K562 (cell line): ENCODE results near the gene LGR6. TPM values are rescaled to one million over a fixed set of nuclear protein-coding genes. Genes with fewer than 3 reads are reported as not detected.

ENCODE experiments used
- ATAC-seq: fragments of 200-7000 bp; cut with Tn5 transposase; 3 replicates; pipeline ENCODE4 v1.9.1; 2020; ENCODE audit warnings: moderate library complexity
- BruUV-seq: library from RNA; stranded (reverse); fragments of 400-500 nt; replicated peaks from 2 replicates; lab custom pipeline; 2021; lab: Mats Ljungman, UMichigan
- CTCF ChIA-PET: fragments of 300-600 bp; formaldehyde crosslinking; extraction: SDS; loops from one replicate; lab custom pipeline; 2021; ENCODE audit warnings: low intra/inter-chr PET ratio; lab: Yijun Ruan, JAX
- POLR2A ChIA-PET: fragments of 300-600, 350-650 bp; sonication (Branson Sonifier 250); formaldehyde crosslinking; extraction: SDS; loops from one replicate; lab custom pipeline; 2021; ENCODE audit warnings: antibody characterized with exemption, inconsistent platforms; lab: Yijun Ruan, JAX
- DNase-seq, 4 experiments: peaks; one replicate each; pipeline versions ENCODE4 v3.0.0 to v3.0.0-alpha.2; 2011 to 2018; ENCODE audit warnings: low spot score in 3 of 4, mixed read lengths in 3 of 4; ENCODE audit errors: extremely low read depth in 1 of 4
- FAIRE-seq: peaks from 2 replicates; lab custom pipeline; 2011; peaks lifted over from hg19 to GRCh38; lab: Jason Lieb, UNC
- H2AFZ ChIP-seq: 2 replicates; pipeline ENCODE4 v1.6.0; 2011; ENCODE audit warnings: low read depth, low read length, control low read depth, inconsistent platforms
- H3K27ac ChIP-seq: fragments of 200-600 bp; 3 replicates; pipeline ENCODE4 v1.8.0; 2011; ENCODE audit warnings: low read depth, mild to moderate bottlenecking, control low read depth, inconsistent platforms, low read length, moderate library complexity, mixed read lengths; ENCODE audit errors: extremely low read depth
- H3K27me3 ChIP-seq, 2 experiments: fragments of 300-600 bp in 1 of 2; 2 replicates in 1 of 2; 3 replicates in 1 of 2; pipeline versions ENCODE4 v1.6.0 to v1.8.0; 2011; ENCODE audit warnings: inconsistent platforms in 2 of 2, low read length in 2 of 2, mild to moderate bottlenecking in 1 of 2, mixed read lengths in 1 of 2, moderate library complexity in 1 of 2; ENCODE audit not compliant: control insufficient read depth in 2 of 2, insufficient read depth in 2 of 2
- H3K36me3 ChIP-seq: fragments of 300-600 bp; 3 replicates; pipeline ENCODE4 v1.8.0; 2011; ENCODE audit warnings: mild to moderate bottlenecking, low read length, inconsistent platforms; ENCODE audit not compliant: control insufficient read depth, insufficient read depth
- H3K4me1 ChIP-seq, 2 experiments: fragments of 200-600 bp in 1 of 2; replicated peaks in 1 of 2; 2 replicates in 1 of 2; 3 replicates in 1 of 2; pipeline versions ENCODE4 v1.5.1 to v1.8.0; 2011; ENCODE audit warnings: inconsistent platforms in 2 of 2, low read length in 2 of 2, mild to moderate bottlenecking in 1 of 2, mixed read lengths in 1 of 2, moderate library complexity in 1 of 2; ENCODE audit not compliant: control insufficient read depth in 2 of 2, insufficient read depth in 2 of 2
- H3K4me2 ChIP-seq: 2 replicates; pipeline ENCODE4 v1.6.1; 2011; ENCODE audit warnings: low read length, control low read depth, inconsistent platforms, mixed read lengths; ENCODE audit not compliant: insufficient read depth
- H3K4me3 ChIP-seq: fragments of 200-600 bp; sonication (generic), shearing (Covaris generic); 2 replicates; pipeline ENCODE4 v1.5.1; 2016; ENCODE audit warnings: control low read depth, inconsistent platforms
- H3K79me2 ChIP-seq: fragments of 200-600 bp; 3 replicates; pipeline ENCODE4 v1.8.0; 2011; ENCODE audit warnings: low read length, inconsistent platforms; ENCODE audit not compliant: control insufficient read depth, insufficient read depth
- H3K9ac ChIP-seq, 2 experiments: 2 replicates each; pipeline versions ENCODE4 v1.6.0 to v1.6.1; 2011; ENCODE audit warnings: low read depth in 2 of 2, low read length in 2 of 2, control low read depth in 1 of 2, inconsistent platforms in 1 of 2, mild to moderate bottlenecking in 1 of 2, mixed read lengths in 1 of 2; ENCODE audit not compliant: insufficient read depth in 1 of 2
- H3K9me1 ChIP-seq: one replicate; pipeline ENCODE4 v1.6.0; 2011; ENCODE audit warnings: inconsistent platforms, mild to moderate bottlenecking, low read length, moderate library complexity; ENCODE audit not compliant: control insufficient read depth, insufficient read depth
- H3K9me3 ChIP-seq: replicated peaks from 2 replicates; pipeline ENCODE4 v1.5.1; 2011; ENCODE audit warnings: low read depth, low read length, inconsistent platforms; ENCODE audit not compliant: control insufficient read depth, insufficient read depth
- H4K20me1 ChIP-seq: replicated peaks from 2 replicates; pipeline ENCODE4 v1.6.1; 2011; ENCODE audit warnings: low read length, inconsistent platforms, mixed read lengths; ENCODE audit not compliant: control insufficient read depth, insufficient read depth
- ARID1B ChIP-seq: fragments of 450-650 bp; IDR thresholded peaks from 2 replicates; pipeline ENCODE4 v1.6.1; 2016; ENCODE audit warnings: antibody characterized with exemption, mild to moderate bottlenecking, inconsistent platforms
- C11orf30 ChIP-seq: fragments of 450-650 bp; IDR thresholded peaks from 2 replicates; pipeline ENCODE4 v1.6.1; 2016; ENCODE audit warnings: low read depth, mild to moderate bottlenecking
- CAMTA2 ChIP-seq: fragments of 250-450 bp; sonication (Bioruptor Pico); conservative IDR thresholded peaks from 2 replicates; pipeline ENCODE4 v1.5.1; 2022
- CEBPB ChIP-seq: fragments of 450-650 bp; IDR thresholded peaks from 2 replicates; pipeline ENCODE4 v1.6.1; 2016; ENCODE audit warnings: missing genetic modification characterization, missing compliant biosample characterization
- FIP1L1 ChIP-seq: fragments of 200-400 bp; formaldehyde crosslinking; IDR thresholded peaks from 2 replicates; pipeline ENCODE4 v1.6.1; 2018; ENCODE audit warnings: mild to moderate bottlenecking, low read depth, low read length; ENCODE audit not compliant: poor library complexity, severe bottlenecking
- HDAC6 ChIP-seq: IDR thresholded peaks from 2 replicates; pipeline ENCODE4 v1.6.1; 2012; ENCODE audit warnings: low read depth, mild to moderate bottlenecking, control low read depth, inconsistent platforms, low read length, moderate library complexity
- HOXB6 ChIP-seq: fragments of 250-450 bp; sonication (Bioruptor Pico); IDR thresholded peaks from 2 replicates; pipeline ENCODE4 v1.5.1; 2022; ENCODE audit warnings: mild to moderate bottlenecking, borderline replicate concordance
- HSF4 ChIP-seq: fragments of 250-450 bp; sonication (Bioruptor Pico); IDR thresholded peaks from 2 replicates; pipeline ENCODE4 v2.1.2; 2022; ENCODE audit warnings: mild to moderate bottlenecking, moderate library complexity, borderline replicate concordance
- IFI16 ChIP-seq: fragments of 250-450 bp; sonication (Bioruptor Pico); IDR thresholded peaks from 2 replicates; pipeline ENCODE4 v2.1.2; 2022; ENCODE audit warnings: mild to moderate bottlenecking, inconsistent platforms
- KDM1A ChIP-seq, 2 experiments: fragments of 450-650 bp; IDR thresholded peaks; 2 replicates each; pipeline ENCODE4 v1.6.1; 2016; ENCODE audit warnings: mild to moderate bottlenecking in 2 of 2
- SIN3B ChIP-seq: fragments of 450-650 bp; IDR thresholded peaks from 2 replicates; pipeline ENCODE4 v1.6.1; 2017; ENCODE audit warnings: low read depth, mild to moderate bottlenecking, moderate library complexity
- SMC3 ChIP-seq: conservative IDR thresholded peaks from 2 replicates; pipeline ENCODE4 v1.6.1; 2011; ENCODE audit warnings: low read depth, low read length, improper control_type of control experiment; ENCODE audit not compliant: insufficient read depth
- TSC22D4 ChIP-seq: fragments of 450-650 bp; IDR thresholded peaks from 2 replicates; pipeline ENCODE4 v1.6.1; 2016; ENCODE audit warnings: missing genetic modification characterization, missing biosample characterization, control low read depth
- XRCC3 ChIP-seq: fragments of 450-650 bp; IDR thresholded peaks from 2 replicates; pipeline ENCODE4 v1.6.1; 2017; ENCODE audit warnings: mild to moderate bottlenecking, moderate library complexity
- ZBTB2 ChIP-seq: fragments of 450-650 bp; IDR thresholded peaks from 2 replicates; pipeline ENCODE4 v1.6.1; 2016; ENCODE audit warnings: antibody characterized with exemption
- ZC3H4 ChIP-seq: sonication (generic); formaldehyde crosslinking; IDR thresholded peaks from 2 replicates; pipeline ENCODE4 v1.9.0; 2021; ENCODE audit warnings: missing genetic modification reagents, borderline replicate concordance
- ZNF133 ChIP-seq: fragments of 250-450 bp; sonication (Bioruptor Pico); IDR thresholded peaks from 2 replicates; pipeline ENCODE4 v1.4.0; 2020; ENCODE audit warnings: mild to moderate bottlenecking
- WGBS: fragments of 100-300 bp; shearing (Covaris generic); methylation state at CpG from one replicate; pipeline ENCODE4 v1.1.6; 2016; ENCODE audit warnings: low coverage, mixed read lengths; ENCODE audit not compliant: insufficient coverage; ENCODE audit errors: missing lambda C conversion rate; 5-methylcytosine and 5-hydroxymethylcytosine counted together
- in situ Hi-C: fragments of 300-500 bp; cut with MboI; formaldehyde crosslinking; loops from 4 replicates; pipeline ENCODE4 v1.15.0; 2018; ENCODE audit warnings: inconsistent platforms, mixed read lengths
- intact Hi-C: fragments of 100-400 bp; cut with micrococcal nuclease; formaldehyde crosslinking; loops from 2 replicates; pipeline ENCODE4 v1.14.2; 2022
- polyA plus RNA-seq, 8 experiments: library from polyadenylated mRNA; depleted of rRNA in 4 of 8; stranded (reverse) in 5 of 8; unstranded in 3 of 8; fragments of >200 nt; fragmentation: Nextera tagmentation in 2 of 8; fragmentation: Illumina TruSeq in 1 of 8; extraction: Ambion mirVana in 2 of 8; extraction: Trizol in 1 of 8; gene quantifications; 2 replicates each; pipeline versions ENCODE4 v1.2.1 to v1.2.3, GENCODE V29; 2011 to 2014; ENCODE audit warnings: inconsistent platforms in 1 of 8, missing spikeins in 1 of 8
- total RNA-seq, 7 experiments: library from RNA; depleted of rRNA in 6 of 7; stranded (reverse); fragments of >200 nt in 6 of 7; fragmentation: Illumina TruSeq in 2 of 7; extraction: Trizol in 2 of 7; gene quantifications; 2 replicates each; pipeline versions ENCODE4 v1.2.1 to v1.2.3, GENCODE V29; 2011 to 2021; ENCODE audit warnings: low replicate concordance in 1 of 7
- TF ChIP-seq, protein P1 (sequence below): fragments of 450-650 bp; IDR thresholded peaks from 2 replicates; pipeline ENCODE4 v1.6.1; 2014; ENCODE audit warnings: low read depth, mild to moderate bottlenecking, moderate library complexity, borderline replicate concordance
- TF ChIP-seq, protein P2 (sequence below): fragments of 450-650 bp; formaldehyde crosslinking; IDR thresholded peaks from 2 replicates; pipeline ENCODE4 v1.4.0; 2022; ENCODE audit warnings: missing genetic modification characterization

LGR6 gene
- total and polyA plus RNA-seq, 9 of the 15 experiments (the other 6 are each of a cell fraction or from before 2014, with no cell fraction given), result 0.01 to 0.54 (median 0.17) TPM; not detected in 1

- CTCF ChIA-PET, result no interaction called here
- no peak overlapping the region for H2AFZ ChIP-seq
- TF ChIP-seq TSC22D4 (no peak), ZBTB2 (no peak), HOXB6 (CRISPR knock-in tag) (no peak), SMC3 (no peak), ARID1B (no peak), CAMTA2 (no peak), C11orf30 (no peak), HDAC6 (no peak), KDM1A (IDR thresholded peaks at IDR 0.05) (no peak), ZNF133 (CRISPR knock-in tag) (no peak), SIN3B (no peak), XRCC3 (no peak), CEBPB (tag) (no peak), HSF4 (CRISPR knock-in tag) (no peak), ZC3H4 (no peak), IFI16 (CRISPR knock-in tag) (no peak), FIP1L1 (no peak)
- TF ChIP-seq, protein P1, sequence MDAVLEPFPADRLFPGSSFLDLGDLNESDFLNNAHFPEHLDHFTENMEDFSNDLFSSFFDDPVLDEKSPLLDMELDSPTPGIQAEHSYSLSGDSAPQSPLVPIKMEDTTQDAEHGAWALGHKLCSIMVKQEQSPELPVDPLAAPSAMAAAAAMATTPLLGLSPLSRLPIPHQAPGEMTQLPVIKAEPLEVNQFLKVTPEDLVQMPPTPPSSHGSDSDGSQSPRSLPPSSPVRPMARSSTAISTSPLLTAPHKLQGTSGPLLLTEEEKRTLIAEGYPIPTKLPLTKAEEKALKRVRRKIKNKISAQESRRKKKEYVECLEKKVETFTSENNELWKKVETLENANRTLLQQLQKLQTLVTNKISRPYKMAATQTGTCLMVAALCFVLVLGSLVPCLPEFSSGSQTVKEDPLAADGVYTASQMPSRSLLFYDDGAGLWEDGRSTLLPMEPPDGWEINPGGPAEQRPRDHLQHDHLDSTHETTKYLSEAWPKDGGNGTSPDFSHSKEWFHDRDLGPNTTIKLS, result no peak
- TF ChIP-seq, protein P2, sequence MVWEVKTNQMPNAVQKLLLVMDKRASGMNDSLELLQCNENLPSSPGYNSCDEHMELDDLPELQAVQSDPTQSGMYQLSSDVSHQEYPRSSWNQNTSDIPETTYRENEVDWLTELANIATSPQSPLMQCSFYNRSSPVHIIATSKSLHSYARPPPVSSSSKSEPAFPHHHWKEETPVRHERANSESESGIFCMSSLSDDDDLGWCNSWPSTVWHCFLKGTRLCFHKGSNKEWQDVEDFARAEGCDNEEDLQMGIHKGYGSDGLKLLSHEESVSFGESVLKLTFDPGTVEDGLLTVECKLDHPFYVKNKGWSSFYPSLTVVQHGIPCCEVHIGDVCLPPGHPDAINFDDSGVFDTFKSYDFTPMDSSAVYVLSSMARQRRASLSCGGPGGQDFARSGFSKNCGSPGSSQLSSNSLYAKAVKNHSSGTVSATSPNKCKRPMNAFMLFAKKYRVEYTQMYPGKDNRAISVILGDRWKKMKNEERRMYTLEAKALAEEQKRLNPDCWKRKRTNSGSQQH (CRISPR knock-in tag), result no peak
- ATAC-seq (no peak), DNase-seq (no peak), FAIRE-seq (no peak)
- no peak overlapping the region for H3K27ac ChIP-seq
- intact Hi-C loops (no loop called here), in situ Hi-C loops (no loop called here)
- no peak overlapping the region for H3K4me2 ChIP-seq
- H3K27me3 ChIP-seq, result no peaks in the 10 kb centered on the region
- no TSS peak for BruUV-seq
- H3K36me3 ChIP-seq, result no peaks in the 10 kb centered on the region
- no peak overlapping the region for H3K4me3 ChIP-seq
- peaks cover 5 to 8% of the 10 kb centered on the region in 2 experiments; a peak in 2 of 5 replicates for H3K4me1 ChIP-seq
- H3K9me3 ChIP-seq, result no peaks in the 10 kb centered on the region
- H3K9me1 ChIP-seq, result no peaks in the 10 kb centered on the region
- H3K9ac ChIP-seq, result no peak overlapping the region
- H4K20me1 ChIP-seq, result no peaks in the 10 kb centered on the region
- WGBS, result 89% methylated on average over 3 of the region's 3 CpGs
- H3K79me2 ChIP-seq, result peaks cover 57% of the 10 kb centered on the region
- POLR2A ChIA-PET, result interaction anchor here (0.8 to 1.5 kb wide), 3 partner anchors 11 to 57 kb away, joined by 3 to 7 read pairs (median 5); partner anchors contain the start of gene PPP1R12B
Measured at GRCh38 chr1:202361701-202362100, 168.1 kb downstream of the LGR6 start.
